GM21786 (cell line): ENCODE measurements around the gene AMPH.

ENCODE experiments used
- ATAC-seq: cut with Tn5 transposase; IDR thresholded peaks from one replicate; pipeline ENCODE4 v1.9.1; 2021; ENCODE audit not compliant: unreplicated experiment

Gene AMPH

DNA sequence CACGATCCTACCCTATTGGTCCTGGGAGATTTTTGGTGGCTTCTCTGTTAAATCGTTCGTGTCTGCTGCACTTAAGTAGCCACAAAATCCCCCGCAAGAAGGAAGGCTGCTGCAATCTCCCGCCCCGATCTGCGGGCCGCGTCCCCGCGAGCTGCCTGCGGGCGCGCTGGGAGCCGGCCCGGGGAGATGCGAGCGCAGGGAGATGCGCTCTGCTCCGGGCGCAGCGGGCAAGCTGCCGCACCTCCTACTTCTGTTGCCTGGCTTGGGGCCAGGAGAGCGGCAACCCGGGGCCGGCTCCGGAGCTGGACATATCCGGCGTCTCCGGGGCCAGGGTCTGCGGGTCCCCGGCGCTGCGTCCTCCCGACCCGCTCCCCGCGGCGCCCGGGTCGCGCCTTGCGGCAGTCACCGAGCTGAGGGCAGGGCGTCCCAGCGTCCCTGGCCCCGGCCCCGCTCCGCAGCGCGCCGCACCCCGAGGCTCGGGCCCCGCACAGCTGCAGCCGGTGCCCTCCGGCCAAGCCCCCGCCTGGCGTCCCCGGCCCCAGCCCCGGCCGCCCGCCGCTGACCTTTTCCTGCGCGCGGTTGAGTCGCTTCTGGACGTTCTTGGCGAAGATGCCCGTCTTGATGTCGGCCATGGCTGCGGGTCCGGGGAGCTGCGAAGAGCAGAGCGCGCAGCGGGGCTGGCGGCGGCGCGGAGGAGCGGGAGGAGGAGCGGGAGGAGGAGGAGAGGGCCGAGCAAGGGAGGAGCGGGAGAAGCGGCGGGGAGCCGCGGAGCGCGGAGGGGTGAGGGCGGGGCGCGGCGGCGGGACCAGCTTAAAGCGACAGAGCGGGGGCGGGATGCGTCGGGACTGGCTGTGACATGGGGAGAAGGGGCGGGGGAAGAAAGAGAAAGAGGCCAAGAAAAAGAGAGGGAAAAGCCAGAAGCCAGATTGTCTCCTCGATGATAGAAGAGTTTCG, at the start of gene AMPH:
Gene AMPH, minus strand, starts transcription at position 654 of the 954 bp plus-strand sequence. Its CDS starts 22 bp downstream, at position 632.
- no peak for ATAC-seq

DNA sequence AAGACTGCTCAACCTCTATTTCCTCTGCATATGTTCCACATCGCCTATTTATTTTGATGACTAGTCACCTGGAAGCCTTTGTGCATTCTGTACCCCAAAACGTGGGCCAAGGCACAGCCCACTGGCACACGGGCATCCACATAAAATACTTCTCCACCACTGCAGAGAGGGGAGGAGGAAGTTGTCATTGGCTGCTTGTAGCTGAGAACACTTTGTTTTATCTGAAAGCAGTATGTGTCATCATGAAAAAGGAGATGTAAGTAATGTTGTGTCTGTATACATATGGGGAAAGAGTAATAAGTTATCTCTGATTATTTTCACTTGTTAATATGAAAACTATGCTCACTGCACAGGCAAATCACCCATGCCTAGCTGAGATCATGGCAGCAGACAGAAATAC, 48.2 kb upstream of the AMPH start:
- ATAC-seq, result no peak

DNA sequence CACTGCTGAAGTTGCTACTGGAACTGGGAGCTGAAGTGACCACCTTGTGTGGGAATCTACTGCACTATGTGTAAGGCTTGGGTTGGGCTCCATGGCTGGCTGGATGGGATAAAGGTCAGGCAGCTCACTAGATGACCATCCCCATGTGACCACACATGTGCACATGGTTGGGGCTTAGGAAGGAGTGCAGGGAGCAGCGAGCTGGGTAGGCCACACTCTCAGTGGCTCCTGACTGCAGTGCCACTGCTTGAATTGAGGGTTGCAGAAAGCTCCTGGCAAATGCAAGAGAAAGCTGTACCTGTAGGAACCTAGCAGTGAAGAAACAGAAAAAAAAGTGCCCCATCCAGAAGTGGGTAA, 47.5 kb upstream of the AMPH start:
- no peak for ATAC-seq

DNA sequence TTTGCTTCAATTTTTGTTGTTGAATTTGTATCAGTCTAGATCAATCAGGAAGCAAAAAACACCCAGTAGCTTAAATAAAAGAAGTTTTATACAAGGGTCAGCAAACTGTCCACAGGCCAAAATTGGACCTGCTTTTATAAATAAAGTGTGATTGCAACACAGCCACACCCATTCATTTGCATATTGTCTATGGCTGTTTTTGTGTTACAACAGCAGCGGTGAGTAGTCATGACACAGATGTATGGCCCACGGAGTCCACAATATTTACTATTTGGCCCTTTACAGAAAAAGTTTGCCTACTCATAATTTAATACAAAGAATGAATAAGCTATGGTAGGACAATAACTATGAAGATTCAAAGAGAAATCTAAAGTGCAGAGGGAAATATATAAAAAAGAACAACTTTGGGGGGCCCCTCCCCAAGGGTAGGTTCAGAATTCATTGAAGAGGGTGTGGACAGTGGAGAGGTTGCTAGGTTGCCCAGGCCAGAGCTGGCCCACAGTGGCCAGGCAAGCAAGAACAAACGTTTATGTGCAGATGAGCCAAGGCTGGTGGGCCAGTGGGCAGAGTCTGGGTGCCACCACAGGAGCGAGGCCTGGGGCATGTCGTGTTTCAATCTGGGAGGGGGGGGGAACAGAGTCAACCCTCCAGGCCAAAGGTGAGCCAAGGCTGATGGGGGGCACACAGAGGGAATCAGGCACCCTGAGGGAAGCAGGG, 47.0 kb upstream of the AMPH start:
- ATAC-seq, result no peak

DNA sequence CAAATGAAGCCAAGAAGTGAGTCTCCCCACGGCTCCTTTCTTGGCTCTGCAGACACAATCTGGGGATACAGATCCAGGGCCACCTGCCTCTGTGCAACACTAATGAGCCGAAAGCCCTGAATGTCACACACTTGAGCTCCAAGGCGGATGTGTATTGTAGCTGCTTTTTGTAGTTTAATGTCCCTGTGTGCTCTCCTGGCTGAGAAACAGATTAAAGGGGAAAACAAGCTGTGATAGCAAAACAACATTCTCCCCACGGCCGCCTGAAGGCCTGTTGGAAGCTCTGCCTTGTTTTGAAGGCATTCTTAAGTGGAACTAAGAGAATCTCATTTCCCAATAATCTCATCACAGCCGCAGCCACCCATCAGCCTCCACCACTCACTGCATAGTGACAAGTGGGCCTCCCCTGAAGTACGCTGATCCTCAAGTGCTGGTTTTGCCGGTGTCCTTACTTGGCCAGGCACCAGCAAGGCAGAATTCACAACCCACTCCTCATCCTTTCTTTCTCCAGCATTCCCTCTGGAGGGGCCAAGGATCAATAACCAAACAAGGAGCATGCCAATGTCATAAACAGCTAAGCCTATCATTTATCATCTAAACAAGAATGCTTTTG, 44.4 kb upstream of the AMPH start:
- no peak for ATAC-seq

DNA sequence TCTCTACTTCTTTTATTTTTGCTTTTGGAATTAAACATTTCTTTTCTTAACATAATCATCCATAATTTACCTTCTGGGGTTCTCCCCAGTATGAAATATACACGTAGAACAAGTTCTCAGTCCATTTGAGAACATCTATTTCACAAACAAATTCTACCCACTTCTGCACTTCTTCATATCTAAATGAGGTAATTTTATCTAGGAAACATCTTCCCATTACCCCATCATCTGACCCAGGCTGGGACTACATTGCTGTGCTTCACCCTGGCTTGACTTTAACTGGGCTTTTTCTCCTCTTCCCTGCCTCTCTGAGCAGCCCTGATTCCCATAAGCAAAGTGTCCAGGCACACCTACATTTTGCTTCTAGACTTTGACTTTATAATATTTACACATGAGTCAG, 43.3 kb upstream of the AMPH start:
- no peak for ATAC-seq

DNA sequence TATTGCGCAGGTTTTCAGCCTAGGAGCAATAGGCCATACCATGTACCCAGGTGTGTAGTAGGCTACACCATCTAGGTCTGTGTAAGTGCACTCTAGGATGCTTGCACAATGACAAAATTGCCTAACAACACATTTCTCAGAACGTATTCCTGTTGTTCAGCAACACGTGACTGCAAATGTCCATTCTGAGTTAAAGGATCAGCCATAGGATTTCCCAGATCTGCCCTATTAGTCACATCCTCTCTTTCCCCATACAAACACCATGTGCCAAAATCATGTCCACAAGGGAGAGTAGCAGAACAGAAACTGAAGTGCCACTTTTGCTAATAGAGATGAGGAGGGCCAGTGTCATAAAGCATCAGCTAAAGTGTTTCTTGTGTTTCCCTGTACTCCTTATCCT, 42.6 kb upstream of the AMPH start:
- ATAC-seq, result no peak

DNA sequence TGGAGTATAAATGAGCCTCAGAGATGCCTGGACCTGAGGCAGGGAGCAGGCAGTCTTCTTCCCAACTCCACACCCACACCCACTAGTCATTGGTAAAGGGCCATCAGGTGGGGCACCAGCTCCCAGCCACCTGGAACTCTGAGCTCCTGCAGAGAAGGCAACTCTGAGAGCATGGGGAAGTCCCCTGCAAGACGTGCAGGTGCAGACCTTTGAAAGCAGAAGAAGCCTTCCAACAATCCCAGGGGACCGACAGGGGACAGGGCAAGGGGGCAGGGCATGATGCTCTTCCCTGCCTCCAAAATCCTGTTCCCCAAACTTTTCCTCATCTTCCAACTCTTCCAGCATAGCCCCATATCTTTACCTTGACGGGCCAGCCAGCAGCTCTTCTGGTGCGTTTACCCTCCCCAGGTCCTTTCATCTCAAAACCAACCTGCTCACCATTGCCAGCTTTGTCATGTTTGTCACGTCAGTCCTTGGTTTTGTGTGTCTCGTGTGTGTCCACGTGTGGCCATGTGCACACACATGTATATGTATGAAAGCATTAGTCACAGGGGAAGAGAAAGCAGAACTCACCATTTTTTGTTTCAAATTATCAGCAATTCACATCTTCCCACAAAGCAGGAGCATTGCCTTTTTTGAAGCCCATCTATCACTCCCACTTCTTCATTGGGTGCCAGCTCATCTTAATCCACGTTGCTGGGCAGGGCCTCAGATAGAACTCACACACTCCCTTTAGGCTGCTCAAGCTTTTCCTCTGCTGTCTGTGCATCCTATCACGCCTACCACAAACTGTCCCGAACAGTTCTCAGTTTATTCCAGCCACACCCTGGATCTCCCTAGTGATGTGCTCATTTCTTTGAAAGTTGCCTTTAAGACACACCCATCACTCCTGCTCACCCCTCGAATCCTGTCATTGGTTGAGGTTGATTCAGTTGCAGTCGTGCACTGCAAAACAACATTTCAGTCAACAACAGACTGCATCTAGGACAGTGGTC, 41.0 kb upstream of the AMPH start:
- ATAC-seq, result peak; percentile 66

DNA sequence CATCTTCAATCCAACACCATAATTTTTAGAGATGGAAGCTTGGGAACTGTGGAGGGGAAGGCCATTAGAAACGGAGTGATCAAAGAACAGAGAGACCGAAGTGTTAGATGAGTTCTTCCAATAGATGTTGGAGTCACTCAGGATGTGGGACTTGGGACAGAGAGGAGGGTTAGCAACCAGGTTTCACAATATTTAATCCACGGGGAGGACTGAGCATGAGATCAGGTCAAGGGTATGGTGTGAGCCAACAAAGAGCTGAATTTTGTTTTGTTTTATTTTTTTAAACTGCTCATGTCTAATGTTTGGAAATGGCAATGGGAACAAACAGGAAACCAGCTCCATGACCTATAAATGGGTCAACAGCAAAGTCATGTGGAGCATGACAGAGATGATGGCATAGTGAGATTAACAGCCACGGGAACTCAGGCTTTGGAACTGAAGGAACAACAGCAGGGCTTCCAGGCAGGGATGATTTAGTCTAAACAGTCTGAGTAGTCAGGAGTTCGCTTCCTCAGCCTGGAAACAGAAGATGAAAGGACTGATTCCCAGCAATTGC, 38.9 kb upstream of the AMPH start:
- no peak for ATAC-seq

DNA sequence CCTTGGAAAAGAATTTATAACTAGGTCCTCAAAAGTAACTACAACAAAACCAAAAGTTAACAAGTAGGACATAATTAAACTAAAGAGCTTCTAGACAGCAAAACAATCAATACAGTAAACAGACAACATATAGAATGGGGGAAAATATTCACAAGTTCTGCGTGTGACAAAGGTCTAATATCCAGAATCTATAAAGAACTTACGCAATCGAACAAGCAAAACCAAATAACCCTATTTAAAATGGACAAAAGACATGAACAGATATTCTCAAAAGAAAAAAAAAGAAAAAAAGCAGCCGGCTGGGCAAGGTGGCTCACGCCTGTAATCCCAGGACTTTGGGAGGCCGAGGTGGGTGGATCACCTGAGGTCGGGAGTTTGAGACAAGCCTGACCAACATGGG, 33.8 kb upstream of the AMPH start:
- no peak for ATAC-seq

DNA sequence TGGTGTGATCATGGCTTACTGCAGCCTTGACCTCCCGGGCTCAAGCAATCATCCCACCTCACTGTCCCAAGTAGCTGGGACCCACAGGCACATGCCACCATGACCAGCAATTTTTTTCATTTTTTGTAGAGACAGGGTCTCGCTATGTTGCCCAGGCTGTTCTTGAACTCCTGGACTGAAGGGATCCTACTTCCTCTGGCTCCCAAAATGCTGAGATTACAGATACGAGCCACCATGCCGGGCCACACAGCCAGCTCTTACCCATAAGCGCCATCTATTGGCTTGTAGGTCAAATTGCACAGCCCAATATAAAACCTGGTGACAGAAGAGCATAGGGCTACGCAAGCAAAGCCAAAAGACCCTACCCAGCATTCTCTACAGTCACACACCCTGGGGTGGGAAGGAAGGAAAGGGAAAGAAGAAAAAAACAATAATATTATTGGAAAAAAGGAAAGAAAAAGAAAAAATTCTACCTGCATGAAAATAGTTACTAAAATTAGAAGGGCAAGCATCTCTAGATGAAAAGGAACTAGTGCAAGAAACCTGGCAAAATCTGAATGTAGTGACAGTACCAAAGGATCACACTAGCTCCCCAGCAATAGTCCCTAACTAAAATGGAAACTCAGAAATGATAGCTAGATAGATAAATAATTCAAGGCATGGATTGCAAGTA, 29.4 kb upstream of the AMPH start:
- ATAC-seq, result no peak

DNA sequence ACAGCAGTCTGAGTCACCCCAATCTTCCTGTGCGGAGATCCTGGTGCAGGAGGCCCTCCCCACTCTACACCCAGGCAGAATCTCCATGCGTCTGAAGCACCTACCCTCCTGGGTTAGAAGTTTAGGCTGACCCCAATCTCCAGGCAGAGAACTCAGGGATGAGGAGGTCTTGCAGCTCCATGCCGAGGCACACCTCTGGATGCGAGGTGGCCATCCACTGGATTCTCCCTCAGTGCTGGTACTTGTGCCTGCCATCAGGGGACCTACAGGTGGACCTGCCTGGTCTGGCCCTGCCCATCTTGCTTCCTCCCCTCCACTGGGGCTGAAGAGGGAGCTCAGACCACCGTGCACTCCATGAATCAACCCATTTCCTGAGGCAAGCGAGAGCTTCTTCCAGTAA, 28.8 kb upstream of the AMPH start:
- no peak for ATAC-seq

DNA sequence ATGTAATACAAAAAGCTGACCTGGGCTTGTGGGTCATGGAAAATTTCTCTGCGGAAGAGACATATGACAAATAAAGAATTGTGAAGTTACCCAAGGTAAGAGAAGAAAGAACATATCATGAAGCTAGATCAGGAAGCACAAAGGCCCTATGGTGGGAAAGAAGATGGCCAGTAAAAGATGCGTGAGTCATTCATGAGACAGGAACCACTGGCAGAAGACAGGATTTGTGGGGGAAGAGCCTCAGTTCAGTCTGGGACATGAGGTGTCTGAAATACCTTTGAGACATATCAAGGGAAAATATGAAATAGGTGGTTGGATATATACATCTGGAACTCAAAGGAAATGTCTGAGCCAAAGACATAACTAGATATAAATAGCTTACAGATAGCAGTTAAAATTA, 27.7 kb upstream of the AMPH start:
- no peak for ATAC-seq

DNA sequence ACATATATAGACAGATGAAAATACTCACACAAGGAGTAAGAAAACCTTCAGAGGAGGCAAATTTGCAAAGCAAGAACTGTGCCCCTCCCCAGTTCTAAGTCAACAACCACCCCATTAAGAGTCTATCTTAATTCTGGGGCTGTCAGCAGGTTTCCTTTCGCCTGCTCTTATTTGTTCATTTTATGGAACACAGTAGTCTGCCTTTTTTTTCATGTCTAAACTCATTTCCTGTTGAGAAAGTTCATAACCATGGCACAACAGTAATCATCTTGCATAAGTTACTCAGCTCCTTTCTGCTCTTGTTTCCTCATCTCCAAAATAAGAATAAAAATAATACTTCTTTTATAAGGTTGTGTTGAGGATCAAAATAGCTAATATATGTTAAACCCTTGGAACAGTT, 25.8 kb upstream of the AMPH start:
- no peak for ATAC-seq

DNA sequence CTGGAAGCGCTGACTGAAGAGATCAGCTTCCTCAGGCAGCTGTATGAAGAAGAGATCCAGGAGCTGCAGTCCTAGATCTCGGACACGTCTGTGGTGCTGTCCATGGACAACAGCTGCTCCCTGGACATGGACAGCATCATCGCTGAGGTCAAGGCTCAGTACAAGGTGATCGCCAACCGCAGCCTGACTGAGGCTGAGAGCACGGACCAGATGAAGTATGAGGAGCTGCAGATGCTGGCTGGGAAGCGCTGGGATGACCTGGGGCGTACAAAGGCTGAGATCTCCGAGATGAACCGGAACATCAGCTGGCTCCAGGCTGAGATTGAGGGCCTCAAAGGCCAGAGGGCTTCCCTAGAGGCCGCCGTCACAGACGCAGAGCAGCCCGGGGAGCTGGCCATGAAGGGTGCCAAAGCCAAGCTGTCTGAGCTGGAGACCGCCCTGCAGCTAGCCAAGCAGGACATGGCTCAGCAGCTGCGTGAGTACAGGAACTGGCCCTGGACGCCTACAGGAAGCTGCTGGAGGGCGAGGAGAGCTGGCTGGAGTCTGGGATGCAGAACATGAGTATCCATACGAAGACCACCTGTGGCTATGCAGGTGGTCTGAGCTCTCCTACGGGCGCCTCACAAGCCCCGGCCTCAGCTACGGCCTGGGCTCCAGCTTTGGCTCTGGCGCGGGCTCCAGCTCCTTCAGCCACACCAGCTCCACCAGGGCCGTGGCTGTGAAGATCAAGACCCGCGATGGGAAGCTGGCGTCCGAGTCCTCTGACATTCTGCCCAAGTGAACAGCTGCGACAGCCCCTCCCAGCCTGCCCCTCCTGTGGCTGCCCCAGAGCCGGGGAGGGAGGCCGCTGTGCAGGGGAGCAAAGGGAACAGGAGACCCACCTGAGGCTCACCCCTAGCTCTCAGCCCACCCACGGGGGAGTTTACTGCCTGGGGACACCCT, 24.9 kb upstream of the AMPH start:
- ATAC-seq, result no peak

DNA sequence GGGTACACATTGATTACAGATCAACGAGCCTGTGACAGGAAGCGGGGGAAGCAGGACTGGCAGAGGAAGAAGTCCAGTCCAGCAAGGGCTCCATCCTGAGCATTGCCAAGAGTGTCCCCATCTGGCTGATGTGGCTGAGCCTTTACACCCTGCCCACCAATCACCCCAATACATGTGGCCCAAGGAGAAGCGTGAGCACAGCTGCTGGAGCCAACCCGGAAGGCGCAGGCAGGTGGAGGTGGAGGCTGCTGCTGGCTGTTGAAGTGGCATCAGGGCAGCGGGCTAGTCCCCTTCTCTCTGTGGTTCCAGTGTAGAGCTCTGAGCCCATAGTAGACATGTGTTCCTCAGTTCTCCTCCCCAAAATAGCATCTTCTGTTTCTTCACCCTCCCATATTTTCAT, 6.8 kb upstream of the AMPH start:
- ATAC-seq, result no peak

DNA sequence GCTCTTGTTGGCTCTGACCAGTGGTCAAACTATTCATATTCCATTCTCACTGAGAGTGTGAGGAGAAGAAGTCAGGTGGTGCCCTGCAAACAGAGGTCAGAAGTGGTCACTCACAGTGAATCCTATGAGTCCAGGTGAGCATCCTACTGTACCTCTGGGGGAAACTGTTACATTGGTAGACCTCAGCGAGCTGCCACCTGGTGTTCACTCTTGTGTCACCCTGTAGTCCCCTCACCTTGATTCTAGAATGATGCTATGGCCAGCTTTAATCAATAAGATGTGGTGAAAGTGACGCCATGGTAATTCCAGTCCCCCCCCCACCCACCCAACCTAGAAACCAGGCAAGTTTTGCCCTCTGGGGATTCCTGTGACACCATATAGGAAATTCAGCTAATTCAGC, 1.2 kb upstream of the AMPH start:
- no peak for ATAC-seq

DNA sequence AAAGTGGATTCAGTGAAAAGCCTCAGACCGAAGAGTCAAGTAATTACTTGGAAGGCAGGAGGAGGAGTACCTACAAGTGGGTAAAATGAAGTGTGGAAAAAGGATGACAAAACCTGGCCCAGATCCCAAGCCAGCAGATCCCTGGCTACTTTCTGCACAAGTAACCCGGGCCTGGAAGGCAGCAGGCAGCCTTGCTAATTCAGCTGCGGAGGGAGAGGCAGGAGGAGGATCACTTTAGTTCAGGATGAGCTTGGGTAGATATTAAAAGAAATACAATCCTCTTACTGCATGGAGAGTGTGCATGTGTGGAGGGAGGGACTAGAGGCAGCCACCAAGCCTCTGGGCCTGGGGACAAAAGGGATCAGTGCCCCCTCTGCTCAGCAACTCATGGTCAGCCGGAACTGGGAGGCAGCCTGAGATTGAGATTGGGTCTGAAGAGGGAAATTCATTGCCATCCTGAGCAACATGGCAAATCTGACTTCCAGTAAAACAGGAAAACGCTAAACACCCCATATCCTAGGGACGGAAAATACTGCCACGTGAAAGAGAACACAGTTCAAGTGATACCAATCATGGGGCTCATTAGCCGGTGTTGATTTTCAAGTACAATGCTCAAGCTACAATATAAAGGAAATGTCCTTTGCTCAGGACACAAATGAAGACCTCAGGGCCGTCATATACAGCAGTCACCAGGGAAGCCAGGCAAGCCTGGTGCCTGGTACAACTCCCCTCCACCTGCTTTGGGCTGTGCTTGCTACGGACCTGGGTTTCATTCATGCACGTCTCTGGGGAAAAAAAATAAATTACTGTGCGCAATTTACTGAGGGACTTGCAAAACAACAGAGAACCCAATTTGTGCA, 1.3 kb downstream of the AMPH start:
- ATAC-seq, result no peak
